Gastroesophageal sphincter (tissue), 3 donors: ENCODE data around the gene PIWIL4.

ENCODE experiments used
- EP300 ChIP-seq: sonication (generic); formaldehyde crosslinking; IDR thresholded peaks from one replicate; pipeline ENCODE4 v1.6.1; 2017; ENCODE audit warnings: antibody characterized with exemption, mild to moderate bottlenecking
- POLR2A ChIP-seq, 2 donors: fragments of 450-650 bp; IDR thresholded peaks; one replicate each; pipeline ENCODE4 v1.6.1; 2017; ENCODE audit warnings: antibody characterized with exemption in 2 of 2, mild to moderate bottlenecking in 2 of 2, moderate library complexity in 1 of 2
- TF ChIP-seq, protein P1 (sequence below), 4 experiments: fragments of 200-600 bp in 2 of 4; fragments of 450-650 bp in 2 of 4; sonication (generic) in 1 of 4; IDR thresholded peaks; one replicate each; pipeline ENCODE4 v1.5.1; 2017 to 2019; ENCODE audit warnings: antibody characterized with exemption in 4 of 4, mild to moderate bottlenecking in 2 of 4, moderate library complexity in 2 of 4

DNA sequence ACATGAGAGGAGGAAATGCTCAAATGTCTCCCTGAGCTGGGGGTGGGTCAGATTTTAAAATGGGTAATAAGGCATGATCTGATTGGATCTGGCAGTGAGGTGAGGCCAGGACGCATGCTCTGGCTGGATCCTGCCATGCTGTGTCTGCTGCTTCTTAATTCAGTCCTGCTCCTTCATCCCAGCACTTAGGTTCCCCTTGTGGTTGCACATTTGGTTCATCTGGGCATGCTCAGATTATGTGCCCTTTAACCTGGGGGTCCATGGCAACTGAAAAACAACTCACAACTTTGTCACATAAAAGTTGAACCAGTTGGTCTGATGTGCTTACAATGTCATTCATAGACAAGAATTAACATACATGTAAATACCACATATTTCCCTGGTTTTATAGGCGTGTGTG lies 67.9 kb downstream of the PIWIL4 start:
- TF ChIP-seq, protein P1, sequence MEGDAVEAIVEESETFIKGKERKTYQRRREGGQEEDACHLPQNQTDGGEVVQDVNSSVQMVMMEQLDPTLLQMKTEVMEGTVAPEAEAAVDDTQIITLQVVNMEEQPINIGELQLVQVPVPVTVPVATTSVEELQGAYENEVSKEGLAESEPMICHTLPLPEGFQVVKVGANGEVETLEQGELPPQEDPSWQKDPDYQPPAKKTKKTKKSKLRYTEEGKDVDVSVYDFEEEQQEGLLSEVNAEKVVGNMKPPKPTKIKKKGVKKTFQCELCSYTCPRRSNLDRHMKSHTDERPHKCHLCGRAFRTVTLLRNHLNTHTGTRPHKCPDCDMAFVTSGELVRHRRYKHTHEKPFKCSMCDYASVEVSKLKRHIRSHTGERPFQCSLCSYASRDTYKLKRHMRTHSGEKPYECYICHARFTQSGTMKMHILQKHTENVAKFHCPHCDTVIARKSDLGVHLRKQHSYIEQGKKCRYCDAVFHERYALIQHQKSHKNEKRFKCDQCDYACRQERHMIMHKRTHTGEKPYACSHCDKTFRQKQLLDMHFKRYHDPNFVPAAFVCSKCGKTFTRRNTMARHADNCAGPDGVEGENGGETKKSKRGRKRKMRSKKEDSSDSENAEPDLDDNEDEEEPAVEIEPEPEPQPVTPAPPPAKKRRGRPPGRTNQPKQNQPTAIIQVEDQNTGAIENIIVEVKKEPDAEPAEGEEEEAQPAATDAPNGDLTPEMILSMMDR (IDR thresholded peaks at IDR 0.05) = no peak
- TF ChIP-seq EP300 = no peak
- no peak for TF ChIP-seq POLR2A (IDR thresholded peaks at IDR 0.05)
